Hepatocyte (in vitro differentiated cells): ENCODE measurements around the gene CYP3A7.

ENCODE experiments used
- CTCF ChIP-seq: fragments of 200-600 bp; sonication (generic); IDR thresholded peaks from 2 replicates; pipeline ENCODE4 v1.5.1; 2016; ENCODE audit warnings: antibody characterized with exemption, mild to moderate bottlenecking; ENCODE audit not compliant: poor library complexity
- EZH2phosphoT487 ChIP-seq: fragments of 200-600 bp; sonication (generic); IDR thresholded peaks from one replicate; pipeline ENCODE4 v1.6.1; 2018; ENCODE audit warnings: antibody characterized with exemption, mild to moderate bottlenecking, low read depth, moderate library complexity; ENCODE audit not compliant: unreplicated experiment, severe bottlenecking

- no peak for TF ChIP-seq CTCF
- no peak for TF ChIP-seq EZH2phosphoT487
Measured at GRCh38 chr7:99780588-99780987, 45.6 kb upstream of the CYP3A7 start.
